ENCODE results near the gene FAM47E. TPM values are rescaled to one million over a fixed set of nuclear protein-coding genes. Genes with fewer than 3 reads are reported as not detected.
"Not testable (repeated sequence)": the region's sequence is repeated elsewhere in the genome, so short reads cannot be mapped to it uniquely, and the experiment has no call there.

FAM47E gene
- total RNA-seq, 1 experiment from 2014 or later, result 0.11 TPM

DNA sequence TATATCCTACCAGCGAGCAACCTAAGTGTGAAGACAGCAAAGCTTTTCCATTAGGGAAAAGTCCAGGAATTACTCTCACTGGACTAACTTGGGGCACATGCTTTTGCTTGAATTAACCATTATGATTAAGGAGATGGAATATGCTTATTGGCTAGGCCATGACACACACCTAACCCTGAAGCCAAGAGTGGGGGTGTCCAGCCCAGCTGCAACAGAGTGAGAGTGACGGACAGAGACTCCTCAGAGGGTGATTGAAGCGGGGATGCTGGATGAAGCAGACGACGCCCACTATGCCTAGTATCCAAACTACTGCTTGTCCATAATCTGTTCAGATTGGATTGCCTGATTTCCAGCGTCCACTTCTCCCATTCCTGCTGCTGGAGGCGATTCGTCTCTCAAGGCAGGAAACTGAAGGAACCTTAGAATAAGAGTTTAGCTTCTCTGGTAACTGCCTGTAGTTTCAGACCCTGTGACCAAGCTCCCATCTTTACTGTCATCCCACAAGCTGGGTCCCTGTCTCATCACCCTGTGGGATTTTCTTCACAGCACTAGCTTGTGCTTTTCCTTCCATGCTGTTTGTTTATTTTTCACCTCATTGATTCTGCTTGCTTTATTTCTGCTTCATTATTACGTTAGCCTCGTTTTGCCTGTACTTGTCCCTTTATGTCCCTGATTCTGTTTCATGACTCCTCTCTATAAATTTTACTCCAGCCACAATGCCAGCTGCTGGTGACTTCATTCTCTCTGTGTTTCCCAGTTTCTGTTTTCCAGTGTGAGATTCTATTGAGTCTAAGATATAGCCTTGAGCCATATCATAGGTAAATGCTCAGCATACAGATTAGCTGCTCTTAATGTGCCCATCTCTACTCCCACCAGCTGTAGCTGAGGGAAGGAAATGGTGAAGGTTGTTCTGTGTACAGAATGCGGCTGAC lies 19.0 kb downstream of the FAM47E start:
- DNase-seq (ENCODE audit: low read depth), result no peak

DNA sequence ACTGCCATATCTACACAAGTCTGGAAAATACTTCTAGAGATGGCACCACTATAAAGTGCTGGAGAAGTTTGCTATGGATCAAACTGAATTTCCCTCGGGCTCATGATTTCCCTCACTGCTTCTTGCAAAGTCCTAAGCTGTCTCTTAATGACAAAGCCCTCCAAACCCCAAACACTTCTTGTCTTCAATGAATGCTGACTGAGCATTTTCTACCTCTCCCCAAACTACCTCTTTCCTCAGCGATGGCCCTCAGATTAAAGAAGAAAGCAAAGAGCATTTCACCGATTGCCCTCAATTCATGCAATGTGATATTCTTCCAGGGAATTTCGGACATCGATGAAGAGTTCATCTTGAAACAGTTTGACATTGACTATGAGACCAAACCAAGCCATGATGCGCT lies 19.7 kb downstream of the FAM47E start:
- no peak for DNase-seq (ENCODE audit: low read depth)

DNA sequence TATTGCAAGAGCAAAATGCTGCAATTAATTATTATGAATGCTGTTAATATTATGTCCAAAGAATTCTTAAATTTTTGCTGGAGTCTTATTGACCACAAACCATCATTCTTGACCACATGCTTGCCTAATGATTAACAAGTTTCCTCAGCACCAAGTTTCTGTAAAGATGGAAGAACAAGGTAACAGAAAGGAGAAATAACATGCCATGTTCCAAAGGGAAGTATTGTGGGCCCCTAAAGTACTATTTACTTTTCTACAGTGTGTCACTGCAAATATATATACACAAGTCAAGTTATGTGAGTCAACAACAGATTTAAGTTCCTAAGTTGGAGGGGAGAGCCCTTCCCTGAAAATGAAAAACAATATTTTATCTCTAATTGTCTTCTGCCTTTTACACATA lies 20.6 kb downstream of the FAM47E start:
- no peak for DNase-seq (ENCODE audit: low read depth)

DNA sequence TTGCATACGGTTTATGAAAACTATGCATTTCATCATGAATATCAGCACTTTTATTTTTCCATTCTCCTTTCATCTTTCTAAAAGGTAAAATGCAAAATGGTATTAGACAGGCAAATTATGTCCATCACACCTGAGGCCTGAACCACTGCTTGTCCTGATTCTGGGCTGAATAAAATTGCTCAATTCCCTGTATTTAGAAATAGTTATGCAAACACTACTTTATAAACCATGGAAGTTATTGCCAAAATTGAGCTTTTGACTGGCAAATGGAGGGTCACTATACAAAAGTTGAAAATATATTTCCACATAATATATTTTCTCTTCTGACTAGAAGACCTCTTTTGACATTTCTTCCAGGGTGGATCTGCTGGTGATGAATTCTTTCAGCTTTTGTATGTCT lies 21.1 kb downstream of the FAM47E start:
- DNase-seq (ENCODE audit: low read depth), result no peak

DNA sequence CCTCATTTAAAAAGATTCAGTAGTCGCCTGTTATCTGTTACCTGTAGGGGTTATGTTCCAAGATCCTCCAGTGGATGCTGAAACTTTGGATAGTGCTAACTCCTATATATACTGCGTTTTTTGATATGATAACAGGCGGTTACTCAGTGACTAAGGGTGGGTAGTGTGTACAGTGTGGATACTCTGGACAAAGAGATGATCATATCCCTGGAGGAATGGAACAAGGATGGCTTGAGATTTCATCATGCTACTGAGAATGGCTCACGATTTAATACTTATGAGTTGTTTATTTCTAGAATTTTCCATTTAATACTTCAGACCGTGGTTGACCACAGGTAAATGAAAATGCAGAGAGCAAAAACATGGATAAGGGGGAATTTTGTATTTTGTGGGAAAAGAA lies 21.5 kb downstream of the FAM47E start:
- DNase-seq (ENCODE audit: low read depth), result no peak

DNA sequence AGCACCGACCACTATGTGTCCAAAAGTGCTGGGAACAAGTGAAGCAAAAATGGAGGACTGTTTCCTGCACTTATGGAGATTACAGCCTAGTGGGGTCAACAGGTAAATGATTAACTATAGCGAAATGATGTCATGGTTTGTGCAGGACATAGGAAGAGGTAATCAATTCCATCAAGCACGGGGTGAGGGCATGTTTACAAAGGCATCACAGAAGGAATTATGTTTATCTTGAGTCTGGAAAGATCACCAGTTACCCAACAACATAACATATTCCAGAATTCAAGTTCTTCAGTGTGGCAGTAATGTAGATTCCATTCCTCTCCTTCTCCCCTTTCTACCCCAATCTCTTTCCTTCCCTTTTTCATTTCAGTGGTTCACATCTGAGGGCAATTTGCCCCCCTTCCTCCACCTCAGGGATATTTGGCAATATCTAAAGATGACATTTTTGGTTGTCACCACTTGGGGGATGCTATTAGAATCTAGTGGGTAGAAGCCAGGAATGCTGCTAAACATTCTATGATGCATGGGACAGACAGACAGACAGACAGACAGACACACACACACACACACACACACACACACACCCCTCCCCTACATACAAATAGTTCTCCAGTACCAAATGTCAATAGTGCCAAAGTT lies 24.1 kb downstream of the FAM47E start:
- DNase-seq (ENCODE audit: low read depth), result no peak

DNA sequence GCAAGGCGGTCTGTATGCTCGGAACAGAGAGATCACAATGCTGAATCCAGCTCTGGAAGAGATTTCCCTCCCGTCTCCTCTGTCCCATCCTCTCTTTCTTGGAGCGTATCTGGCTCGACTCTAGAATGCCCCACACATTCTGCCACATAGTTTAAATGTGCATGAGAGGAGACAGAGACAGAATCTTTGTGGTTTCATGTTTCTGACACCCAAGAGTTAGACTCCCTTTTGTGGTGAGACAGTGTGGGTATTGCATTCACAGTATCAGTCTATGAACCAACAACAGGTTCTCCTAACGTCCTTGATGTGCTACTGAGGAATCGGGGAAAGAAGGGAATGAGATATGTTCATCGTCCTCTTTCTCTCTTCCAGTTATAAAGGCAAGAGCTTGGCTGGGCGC lies 25.3 kb downstream of the FAM47E start:
- DNase-seq (ENCODE audit: low read depth), result no peak

DNA sequence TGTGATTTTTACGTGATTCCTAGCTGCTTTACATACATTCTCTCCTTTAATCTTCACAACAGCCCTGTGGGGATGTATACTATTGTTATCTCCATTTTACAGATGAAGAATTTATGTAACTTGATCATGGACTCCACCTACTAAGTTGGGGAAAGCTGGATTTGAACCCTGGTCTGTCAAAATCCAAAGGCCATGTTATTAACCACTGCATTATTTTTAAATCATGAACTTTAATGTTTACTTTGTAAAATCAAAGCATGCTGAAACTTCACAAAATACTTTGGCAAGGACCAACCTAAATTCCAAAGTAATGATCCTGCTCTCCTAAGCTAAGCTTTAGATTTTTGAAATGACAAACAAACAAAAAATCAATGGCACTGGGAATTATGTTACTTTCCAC lies 26.1 kb downstream of the FAM47E start:
- DNase-seq (ENCODE audit: low read depth), result no peak

DNA sequence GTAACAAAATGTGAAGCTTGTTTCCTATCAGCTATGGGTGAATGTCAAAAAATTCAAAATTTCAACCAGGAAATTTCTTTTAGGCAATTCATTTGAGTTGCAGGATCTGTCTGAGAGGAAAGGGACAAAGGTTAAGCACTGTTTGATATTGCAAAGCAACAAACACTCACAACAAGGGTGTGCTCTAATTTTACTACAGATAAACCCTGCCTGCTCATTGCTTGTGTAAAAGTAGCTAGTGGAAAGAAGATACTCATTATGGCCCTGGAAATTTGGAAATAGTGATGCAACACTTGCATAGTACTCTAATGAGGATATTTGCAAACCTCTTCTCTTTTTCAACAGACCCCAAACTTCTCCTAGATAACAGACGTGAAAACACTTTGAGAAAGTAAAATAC lies 27.1 kb downstream of the FAM47E start:
- DNase-seq (ENCODE audit: low read depth), result no peak

DNA sequence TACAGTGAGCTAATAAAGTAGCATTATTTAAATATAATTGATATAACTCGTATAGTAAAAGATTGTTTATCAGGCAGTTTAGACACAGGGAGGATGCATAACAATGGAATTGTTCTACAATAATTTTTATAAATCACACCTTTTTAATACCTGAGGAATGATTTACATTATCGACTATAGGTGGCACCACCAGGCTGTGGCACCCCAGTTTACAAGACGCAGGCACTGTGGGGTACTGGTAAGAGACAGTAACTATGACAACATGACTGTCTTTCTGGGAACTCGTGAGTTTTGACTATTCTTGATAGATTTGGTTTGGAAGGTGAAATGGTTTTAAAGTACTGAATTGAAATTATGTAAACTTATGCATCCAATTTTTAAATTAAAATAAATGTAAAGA lies 27.9 kb downstream of the FAM47E start:
- peak; percentile 3 for DNase-seq (ENCODE audit: low read depth)

DNA sequence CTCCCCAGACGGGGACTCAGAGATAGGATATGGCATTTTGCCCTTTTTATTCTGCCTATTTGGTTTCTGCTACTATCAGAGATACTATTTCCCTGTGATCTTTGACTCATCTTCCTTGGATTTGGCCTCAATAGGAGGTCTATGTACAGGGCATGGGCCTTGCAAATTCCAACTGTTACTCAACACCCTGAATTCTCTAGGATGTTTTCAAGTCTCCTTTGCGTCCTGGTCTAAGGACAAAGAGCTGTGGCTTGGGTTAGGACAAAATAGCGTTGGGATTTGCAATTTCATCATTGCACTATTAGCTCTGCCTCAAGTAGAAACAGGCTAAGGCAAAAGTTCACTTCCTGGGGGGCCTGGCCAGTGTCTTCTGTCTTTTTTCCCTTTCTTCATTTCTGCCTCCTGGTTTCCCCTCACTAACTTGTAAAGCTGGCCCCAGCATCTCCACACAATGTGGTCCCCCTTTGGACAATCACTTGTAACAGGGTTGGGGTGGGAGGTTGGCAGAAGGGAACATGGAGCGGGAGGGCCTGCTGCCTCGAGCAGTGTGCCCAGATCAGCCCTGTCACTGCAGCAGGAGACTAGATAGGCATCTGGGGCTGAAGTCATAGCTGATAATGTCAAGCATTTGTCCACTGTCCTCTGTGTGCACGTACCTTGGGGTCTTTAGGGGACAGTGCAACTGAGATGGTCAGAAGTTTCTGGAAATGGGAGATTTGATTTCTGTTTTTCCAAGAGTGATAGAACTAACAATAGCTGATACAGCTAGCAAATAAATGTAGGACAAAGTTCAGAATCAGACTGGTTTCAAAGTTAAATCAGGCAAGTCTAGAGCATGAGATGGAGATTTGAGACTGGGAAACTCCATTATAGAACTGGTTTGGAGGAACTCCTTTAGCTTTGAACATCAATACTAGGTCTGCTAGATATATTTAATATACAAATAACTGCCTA lies 29.2 kb downstream of the FAM47E start:
- DNase-seq (ENCODE audit: low read depth), result no peak

DNA sequence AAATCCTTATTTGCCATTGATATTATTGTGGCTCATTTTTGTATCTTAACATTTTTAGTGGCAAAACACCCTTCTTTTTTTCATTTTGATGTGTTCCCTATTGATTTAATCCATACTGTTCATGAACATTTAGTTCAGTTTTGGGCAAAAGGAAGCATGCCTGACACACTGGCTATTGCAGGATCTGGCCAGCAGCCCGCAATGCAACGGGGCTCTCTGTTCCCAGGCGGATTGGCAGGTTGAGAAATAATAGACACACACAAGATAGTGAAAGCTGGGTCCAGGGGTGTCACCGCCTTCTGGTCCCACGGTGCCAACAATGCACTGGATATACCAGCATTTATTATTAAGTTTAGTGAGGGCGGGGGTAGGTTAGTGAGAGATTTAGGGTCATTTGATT lies 30.1 kb downstream of the FAM47E start:
- DNase-seq (ENCODE audit: low read depth), result not testable (repeated sequence)

DNA sequence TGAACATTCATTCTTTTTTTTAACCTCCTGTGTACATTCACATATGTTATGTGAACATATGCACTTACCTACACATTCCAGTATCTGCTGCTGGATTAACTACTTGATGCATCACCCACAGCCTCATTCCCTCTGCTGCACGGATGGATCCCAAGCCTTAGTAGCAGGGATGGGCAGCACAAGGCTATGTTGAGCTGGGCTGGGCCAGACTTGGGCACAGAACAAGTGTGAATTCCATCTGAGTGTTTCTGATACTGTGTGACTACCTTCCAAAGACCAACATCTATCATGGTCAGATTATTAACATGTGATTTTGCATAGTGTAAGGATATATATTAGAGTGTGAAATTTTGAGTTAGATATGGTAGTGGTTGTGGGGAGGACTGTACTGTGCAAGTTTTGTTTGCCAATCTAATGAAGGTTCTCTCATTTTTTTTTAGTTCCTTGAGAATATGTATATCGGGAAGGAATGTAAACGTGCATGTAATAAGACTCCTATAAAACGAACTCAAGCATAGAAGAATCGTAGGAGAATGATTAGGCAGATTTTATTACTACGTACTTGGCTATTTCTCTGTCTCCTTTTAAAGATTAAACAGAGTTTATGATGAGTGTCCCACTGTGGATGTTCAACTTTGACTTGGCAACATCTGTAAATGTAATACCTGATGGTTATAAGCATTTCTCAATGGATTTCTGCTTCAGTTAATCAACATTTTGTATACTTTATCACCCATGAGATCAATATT lies 31.6 kb downstream of the FAM47E start:
- DNase-seq (ENCODE audit: low read depth), result no peak

DNA sequence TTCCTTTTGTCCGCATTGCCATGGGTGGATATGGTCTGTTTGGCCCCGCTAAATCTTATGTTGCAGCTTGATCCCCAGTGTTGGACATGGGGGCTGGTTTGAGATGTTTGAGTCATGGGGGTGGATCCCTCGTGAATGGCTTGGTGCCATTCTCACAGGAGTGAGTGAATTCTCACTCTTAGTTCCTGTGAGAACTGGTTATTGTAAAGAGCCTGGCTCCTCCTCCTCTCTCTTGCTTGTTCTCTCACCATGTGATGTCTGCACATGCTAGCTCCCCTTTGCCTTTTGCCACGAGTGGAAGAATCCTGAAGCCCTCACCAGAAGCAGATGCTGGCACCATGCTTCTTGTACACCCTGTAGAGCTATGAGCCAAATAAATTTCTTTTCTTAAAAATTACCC lies 32.4 kb downstream of the FAM47E start:
- no peak for DNase-seq (ENCODE audit: low read depth)

DNA sequence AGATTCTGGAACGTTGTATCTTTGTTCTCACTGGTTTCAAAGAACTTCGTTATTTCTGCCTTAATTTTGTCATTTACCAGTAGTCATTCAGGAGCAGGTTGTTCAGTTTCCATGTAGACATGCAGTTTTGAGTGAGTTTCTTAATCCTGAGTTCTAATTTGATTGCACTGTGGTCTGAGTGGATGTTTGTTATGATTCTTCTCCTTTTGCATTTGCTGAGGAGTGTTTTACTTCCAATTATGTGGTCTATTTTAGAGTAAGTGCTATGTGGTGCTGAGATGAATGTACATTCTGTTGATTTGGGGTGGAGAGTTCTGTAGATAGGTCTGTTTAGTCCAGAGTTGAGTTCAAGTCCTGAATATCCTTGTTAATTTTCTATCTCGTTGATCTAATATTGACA lies 36.3 kb downstream of the FAM47E start:
- DNase-seq (ENCODE audit: low read depth), result not testable (repeated sequence)

DNA sequence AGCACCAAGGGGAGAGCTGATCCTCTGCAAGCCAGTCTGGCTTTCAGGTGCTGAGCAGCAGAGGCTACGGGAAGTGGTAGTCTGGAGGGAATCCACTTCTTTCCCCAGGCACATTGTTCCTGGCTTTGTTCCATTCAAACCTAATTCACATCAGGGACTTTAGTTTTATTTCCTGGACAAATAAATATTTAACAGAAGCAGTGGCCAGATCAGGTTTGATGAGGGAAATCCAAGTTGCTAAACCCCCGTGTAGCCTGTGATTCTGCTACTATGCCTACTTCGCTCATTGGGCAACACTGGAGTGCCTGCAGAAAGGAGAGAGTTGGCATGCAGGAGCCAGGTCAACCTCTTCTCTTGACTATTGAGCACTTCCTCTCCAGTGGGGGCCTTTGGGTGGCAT lies 41.2 kb downstream of the FAM47E start:
- no peak for DNase-seq (ENCODE audit: low read depth)

DNA sequence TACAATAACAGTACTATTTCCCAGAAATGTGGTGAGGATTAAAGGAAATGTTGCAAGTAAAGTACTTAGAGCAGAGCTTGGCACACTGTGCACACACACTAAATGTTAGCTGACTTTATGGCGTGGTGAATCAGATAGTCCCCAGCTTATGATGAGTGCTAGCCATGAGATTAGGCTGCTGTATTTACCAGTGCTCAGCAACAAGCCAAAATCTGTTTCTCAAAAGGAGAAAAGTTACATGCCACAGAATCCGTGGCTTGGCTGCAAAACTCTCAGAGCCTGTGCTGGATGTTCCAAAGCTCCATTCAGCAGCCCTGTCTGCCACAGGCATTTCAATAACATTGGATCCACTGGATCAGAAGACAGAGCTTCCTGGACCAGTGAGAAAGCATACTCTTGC lies 42.3 kb downstream of the FAM47E start:
- DNase-seq (ENCODE audit: low read depth), result no peak

DNA sequence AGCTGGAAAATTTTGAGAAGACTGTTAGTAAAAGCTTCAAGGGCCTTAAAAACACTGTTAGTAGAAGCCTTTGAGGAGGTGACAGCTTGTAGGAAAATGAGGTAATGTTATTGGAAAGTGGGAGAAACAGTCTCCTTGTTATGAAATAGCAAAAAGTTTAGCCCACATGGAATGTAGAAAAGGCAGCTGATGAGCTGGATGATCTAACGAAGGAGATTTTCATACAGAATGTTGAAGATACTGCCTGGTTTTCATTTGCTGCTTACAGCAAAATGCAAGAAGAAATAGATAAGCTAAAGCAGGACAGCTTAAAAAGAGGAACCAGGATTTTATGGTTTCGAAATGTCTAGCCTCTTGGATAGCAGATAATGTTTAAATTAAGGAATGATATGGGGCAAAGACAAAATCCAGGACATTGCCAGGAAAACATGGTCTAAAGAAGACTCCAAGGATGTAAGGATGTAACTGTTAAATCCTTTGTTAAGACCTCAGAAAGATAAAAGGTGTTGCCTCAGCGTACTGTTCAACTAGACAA lies 44.8 kb downstream of the FAM47E start:
- DNase-seq (ENCODE audit: low read depth), result no peak

DNA sequence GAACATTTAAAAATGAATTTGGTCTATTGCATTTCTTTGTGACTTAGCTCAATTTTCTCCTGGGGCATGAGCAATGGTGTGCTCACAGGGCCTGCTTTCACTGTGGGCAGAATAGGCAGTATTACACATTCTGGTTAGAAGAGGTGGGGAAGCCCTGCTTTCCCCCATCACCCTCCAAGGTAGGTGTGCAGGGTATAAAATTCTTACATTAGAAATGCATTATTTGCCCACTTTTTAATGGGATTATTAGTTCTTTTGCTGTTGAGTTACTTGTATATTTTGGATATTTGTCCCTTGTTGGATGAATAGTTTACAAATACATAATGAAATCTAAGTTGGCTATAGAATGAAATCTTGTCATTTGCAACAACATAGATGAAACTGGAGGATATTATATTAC lies 46.7 kb downstream of the FAM47E start:
- no peak for DNase-seq (ENCODE audit: low read depth)

DNA sequence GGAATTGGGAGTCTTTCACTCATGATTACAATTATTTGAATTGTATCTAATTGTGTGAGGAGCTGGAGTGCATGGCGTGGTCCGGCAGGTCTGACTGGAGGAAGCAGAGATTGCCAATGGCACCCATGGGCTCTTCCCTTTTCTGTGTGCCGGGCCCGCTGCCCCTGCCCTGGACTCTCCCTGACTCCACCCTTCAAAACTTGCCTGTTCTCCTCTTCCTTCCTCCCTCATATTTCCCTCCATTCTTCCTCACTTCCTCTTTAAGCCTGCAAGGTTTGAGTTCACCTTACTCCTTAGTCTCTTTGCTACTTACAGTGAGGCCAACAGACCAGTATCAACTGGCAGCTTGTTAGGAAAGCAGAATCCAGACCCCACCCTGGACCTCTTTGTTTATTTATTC lies 48.5 kb downstream of the FAM47E start:
- DNase-seq (ENCODE audit: low read depth), result no peak

DNA sequence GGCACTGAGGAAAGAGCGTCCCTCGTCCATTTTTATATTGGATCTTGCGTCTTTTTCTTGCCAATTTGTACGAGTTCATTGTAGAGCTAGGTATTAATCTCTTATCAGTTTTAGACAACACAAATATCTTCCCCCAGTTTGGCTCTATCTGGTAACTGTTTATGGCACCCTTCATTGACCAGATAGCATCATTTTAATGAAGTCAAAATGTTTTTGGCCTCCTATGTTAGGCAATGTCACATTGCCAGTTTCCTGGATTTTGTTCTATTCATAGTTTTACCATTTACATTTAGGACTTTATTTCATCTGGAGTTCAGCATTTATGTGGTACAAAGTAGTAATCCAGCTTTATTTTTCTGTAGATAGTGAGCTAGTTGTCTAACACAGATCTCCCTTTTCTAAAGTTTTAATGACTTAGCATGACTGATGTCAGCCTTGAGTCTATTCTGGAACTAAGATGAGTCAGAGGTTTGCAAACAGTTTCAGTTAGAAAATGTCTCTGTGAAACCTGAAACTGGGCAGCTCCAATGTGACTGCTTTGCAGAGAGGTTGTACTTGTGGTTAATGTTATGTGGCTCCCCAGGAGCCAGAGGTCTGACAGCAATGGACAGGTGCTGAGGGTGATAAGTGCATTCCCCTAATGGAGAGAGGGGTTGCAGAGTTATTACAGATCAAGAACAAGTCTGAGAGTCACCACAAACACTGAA lies 49.7 kb downstream of the FAM47E start:
- DNase-seq (ENCODE audit: low read depth), result peak; percentile 52
